GM12878 (cell line): ENCODE measurements around the gene AGBL1.

Experiments
- EGR1 ChIP-seq, 2 experiments: IDR thresholded peaks; 1 replicate in 1 of 2; 2 replicates in 1 of 2; pipeline ENCODE4 v1.6.1; 2011 to 2012; ENCODE audit warnings: low read depth in 2 of 2, low read length in 2 of 2, borderline replicate concordance in 1 of 2, mild to moderate bottlenecking in 1 of 2, moderate library complexity in 1 of 2
- EZH2 ChIP-seq: IDR thresholded peaks from 2 replicates; pipeline ENCODE4 v1.6.1; 2012; ENCODE audit warnings: low read depth, mild to moderate bottlenecking, control low read depth, inconsistent platforms, low read length, borderline replicate concordance; ENCODE audit not compliant: control insufficient read depth
- MXI1 ChIP-seq: fragments of 150-350 bp; IDR thresholded peaks from 2 replicates; pipeline ENCODE4 v1.6.1; 2011; ENCODE audit warnings: low read depth, mild to moderate bottlenecking, inconsistent platforms, low read length, improper control_type of control experiment
- SREBF1 ChIP-seq: IDR thresholded peaks from 2 replicates; pipeline ENCODE4 v1.6.1; 2012; ENCODE audit warnings: mild to moderate bottlenecking, low read length
- TARDBP ChIP-seq: IDR thresholded peaks from 2 replicates; pipeline ENCODE4 v1.6.1; 2016; ENCODE audit warnings: borderline replicate concordance

- TF ChIP-seq MXI1 (no peak), EGR1 (IDR thresholded peaks at IDR 0.05; ENCODE audit: borderline replicate concordance in 1 of 2, low read depth in 2 of 2, low read length in 2 of 2) (no peak), SREBF1 (no peak), EZH2 (no peak), TARDBP (no peak)
These were observed 833.0 kb downstream of the AGBL1 start for GRCh38 chr15:86912661-86913060.
